ENCODE measurements around the gene STAB1.

STAB1 gene

DNA sequence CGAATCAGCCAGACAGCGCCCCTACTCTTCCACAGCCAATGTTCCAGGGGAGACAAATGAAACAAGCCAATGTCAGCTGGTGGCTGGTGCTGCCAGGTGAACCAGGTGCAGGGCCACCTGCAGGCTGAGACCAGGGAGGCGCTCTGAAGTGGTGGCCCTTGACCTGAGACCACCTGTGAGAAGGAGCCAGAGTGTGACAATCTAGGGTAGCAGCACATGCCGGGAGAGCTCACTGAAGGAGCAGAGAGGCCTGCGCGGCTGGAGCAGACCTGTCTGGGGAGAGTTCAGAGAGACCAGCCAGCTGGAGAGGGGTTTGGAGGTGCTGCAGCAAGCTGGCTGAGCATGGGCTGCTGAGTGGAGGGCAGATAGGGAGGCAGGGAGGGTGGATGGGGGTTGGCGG, 693 bp upstream of the STAB1 start:
- H3K36me3 ChIP-seq (ENCODE audit: insufficient read depth, low read length): peaks cover 39% of the 10 kb centered on the region; the same call in 1 of the 2 replicates
- no peak overlapping the region for H3K4me3 ChIP-seq (ENCODE audit: low read length, poor library complexity, severe bottlenecking)
- H3K9me3 ChIP-seq (ENCODE audit: insufficient read depth, low read depth, low read length): no peaks in the 10 kb centered on the region
- H2AFZ ChIP-seq (ENCODE audit: low read length): no peak overlapping the region
- TF ChIP-seq EZH2phosphoT487 (IDR thresholded peaks at IDR 0.05; ENCODE audit: borderline replicate concordance): no peak
- TF ChIP-seq, protein P1, sequence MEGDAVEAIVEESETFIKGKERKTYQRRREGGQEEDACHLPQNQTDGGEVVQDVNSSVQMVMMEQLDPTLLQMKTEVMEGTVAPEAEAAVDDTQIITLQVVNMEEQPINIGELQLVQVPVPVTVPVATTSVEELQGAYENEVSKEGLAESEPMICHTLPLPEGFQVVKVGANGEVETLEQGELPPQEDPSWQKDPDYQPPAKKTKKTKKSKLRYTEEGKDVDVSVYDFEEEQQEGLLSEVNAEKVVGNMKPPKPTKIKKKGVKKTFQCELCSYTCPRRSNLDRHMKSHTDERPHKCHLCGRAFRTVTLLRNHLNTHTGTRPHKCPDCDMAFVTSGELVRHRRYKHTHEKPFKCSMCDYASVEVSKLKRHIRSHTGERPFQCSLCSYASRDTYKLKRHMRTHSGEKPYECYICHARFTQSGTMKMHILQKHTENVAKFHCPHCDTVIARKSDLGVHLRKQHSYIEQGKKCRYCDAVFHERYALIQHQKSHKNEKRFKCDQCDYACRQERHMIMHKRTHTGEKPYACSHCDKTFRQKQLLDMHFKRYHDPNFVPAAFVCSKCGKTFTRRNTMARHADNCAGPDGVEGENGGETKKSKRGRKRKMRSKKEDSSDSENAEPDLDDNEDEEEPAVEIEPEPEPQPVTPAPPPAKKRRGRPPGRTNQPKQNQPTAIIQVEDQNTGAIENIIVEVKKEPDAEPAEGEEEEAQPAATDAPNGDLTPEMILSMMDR (conservative IDR thresholded peaks at IDR 0.05; ENCODE audit: low read length): no peak
- H3K79me2 ChIP-seq (ENCODE audit: insufficient read depth, low read length): no peaks in the 10 kb centered on the region
- H3K9ac ChIP-seq (ENCODE audit: low read depth, low read length, poor library complexity, severe bottlenecking): no peak overlapping the region
- H4K20me1 ChIP-seq (ENCODE audit: insufficient read depth, low read length, poor library complexity, severe bottlenecking): no peaks in the 10 kb centered on the region
- H3K4me1 ChIP-seq (ENCODE audit: insufficient read depth, low read length, poor library complexity, severe bottlenecking): no peaks in the 10 kb centered on the region
- no peaks in the 10 kb centered on the region for H3K27me3 ChIP-seq (ENCODE audit: insufficient read depth, low read length, poor library complexity, severe bottlenecking)
- H3K4me2 ChIP-seq (ENCODE audit: low read depth, low read length, poor library complexity, severe bottlenecking): no peak overlapping the region
- no peaks in the 10 kb centered on the region for H3F3A ChIP-seq (ENCODE audit: low read depth)
- no peaks in the 10 kb centered on the region for H3K9me2 ChIP-seq (replicated peaks; ENCODE audit: low read depth, low read length)

DNA sequence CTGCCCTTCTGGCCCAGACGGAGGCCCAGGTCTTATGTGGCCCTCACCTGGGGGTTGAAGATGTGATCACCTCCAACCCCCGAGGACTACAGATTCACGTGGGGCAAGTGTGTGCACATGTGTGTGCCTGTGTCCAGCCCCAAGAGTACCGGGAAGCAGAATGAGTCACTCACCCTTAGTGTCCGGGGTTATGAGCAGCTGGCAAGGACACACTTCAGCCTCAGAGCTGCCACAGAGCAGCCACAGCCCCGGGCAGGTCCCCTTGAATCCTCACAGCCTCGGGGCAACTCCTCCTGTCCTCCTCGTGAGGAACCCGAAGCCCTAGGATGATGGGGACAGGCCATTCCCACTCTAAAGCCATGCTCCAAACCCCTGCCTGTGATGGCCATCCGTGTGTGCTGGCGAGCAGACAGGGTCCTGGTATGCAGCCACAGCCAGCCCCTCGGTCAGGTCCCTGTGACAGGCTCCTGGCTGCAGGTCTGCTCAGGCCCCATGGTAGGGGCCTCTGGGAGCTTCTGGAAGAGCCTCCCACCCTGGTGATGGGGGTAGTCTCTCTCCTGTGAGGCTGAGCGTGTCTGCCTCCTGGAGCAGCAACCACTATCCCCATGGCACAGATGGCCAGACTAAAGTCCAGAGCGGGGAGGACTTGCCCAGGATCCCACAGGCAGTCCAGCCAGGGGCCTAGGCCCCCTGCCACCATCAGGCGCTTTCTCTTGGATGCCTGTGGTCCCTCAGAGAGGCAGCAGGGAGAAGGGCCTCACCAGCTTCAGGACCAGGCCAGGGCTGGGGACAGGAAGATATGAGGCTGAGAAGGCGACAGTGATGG, 852 bp downstream of the STAB1 start:
- Histone ChIP-seq H3K9me3 (ENCODE audit: insufficient read depth, low read depth, low read length) (no peaks in the 10 kb centered on the region), H3K4me3 (ENCODE audit: low read length, poor library complexity, severe bottlenecking) (no peak overlapping the region), H4K20me1 (ENCODE audit: insufficient read depth, low read length, poor library complexity, severe bottlenecking) (no peaks in the 10 kb centered on the region), H3K27me3 (ENCODE audit: insufficient read depth, low read length, poor library complexity, severe bottlenecking) (no peaks in the 10 kb centered on the region), H3K9me2 (replicated peaks; ENCODE audit: low read depth, low read length) (no peaks in the 10 kb centered on the region), H3K9ac (ENCODE audit: low read depth, low read length, poor library complexity, severe bottlenecking) (no peak overlapping the region), H3F3A (ENCODE audit: low read depth) (no peaks in the 10 kb centered on the region), H2AFZ (ENCODE audit: low read length) (no peak overlapping the region), H3K36me3 (ENCODE audit: insufficient read depth, low read length) (peaks cover 24% of the 10 kb centered on the region; the same call in 1 of the 2 replicates), H3K4me1 (ENCODE audit: insufficient read depth, low read length, poor library complexity, severe bottlenecking) (no peaks in the 10 kb centered on the region), H3K4me2 (ENCODE audit: low read depth, low read length, poor library complexity, severe bottlenecking) (no peak overlapping the region), H3K79me2 (ENCODE audit: insufficient read depth, low read length) (no peaks in the 10 kb centered on the region)
- TF ChIP-seq, protein P1 (conservative IDR thresholded peaks at IDR 0.05; ENCODE audit: low read length): no peak
- no peak for TF ChIP-seq EZH2phosphoT487 (IDR thresholded peaks at IDR 0.05; ENCODE audit: borderline replicate concordance)

DNA sequence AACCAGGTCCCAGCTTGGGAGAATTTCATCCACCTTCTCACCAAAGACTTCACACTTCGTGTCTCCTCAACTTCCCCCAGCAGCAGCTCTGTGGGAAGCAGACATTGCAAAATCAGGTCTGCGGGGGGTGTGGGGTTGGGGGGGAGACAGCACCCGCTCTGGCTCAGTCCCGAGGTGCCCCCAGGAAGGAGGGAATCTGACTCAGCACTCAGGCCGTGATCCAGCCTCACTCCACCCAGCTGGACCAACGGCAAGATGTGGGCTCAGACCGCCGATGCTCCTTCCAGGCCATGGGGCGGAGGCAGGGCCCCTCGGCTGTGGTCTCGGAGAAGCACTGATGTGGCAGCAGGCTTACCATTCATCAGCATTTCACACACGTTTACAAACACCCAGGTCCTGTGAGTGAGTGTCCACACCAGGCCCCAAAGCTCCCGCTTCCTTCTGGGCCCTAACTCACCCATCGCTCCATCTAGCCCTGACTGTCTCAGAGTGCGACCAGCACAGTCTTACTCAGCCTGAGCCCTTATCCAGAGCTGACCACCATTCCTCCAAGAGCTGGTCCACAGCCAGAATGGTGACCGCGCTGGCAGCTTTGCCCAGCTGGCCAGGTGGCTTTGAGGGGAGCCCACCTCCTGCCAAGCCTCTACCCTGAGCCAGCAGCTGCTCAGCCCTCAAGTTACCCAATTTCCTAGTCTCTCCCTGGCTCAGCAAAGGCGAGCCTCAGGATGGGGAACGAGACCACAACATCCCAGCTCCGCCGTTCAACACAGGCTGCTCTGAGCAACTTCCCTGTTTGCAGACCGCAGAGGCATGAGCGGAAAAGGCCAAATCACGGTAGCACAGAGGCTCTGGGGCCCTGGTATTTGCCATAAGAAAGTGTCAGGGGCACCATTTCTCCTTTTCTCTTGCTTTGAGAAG, 3.3 kb downstream of the STAB1 start:
- Histone ChIP-seq H3K27me3 (ENCODE audit: insufficient read depth, low read length, poor library complexity, severe bottlenecking) (no peaks in the 10 kb centered on the region), H3K4me3 (ENCODE audit: low read length, poor library complexity, severe bottlenecking) (no peak overlapping the region), H3K36me3 (ENCODE audit: insufficient read depth, low read length) (no peaks in the 10 kb centered on the region; the same call in 1 of the 2 replicates), H3F3A (ENCODE audit: low read depth) (no peaks in the 10 kb centered on the region), H3K79me2 (ENCODE audit: insufficient read depth, low read length) (no peaks in the 10 kb centered on the region), H2AFZ (ENCODE audit: low read length) (no peak overlapping the region), H3K4me1 (ENCODE audit: insufficient read depth, low read length, poor library complexity, severe bottlenecking) (no peaks in the 10 kb centered on the region), H4K20me1 (ENCODE audit: insufficient read depth, low read length, poor library complexity, severe bottlenecking) (no peaks in the 10 kb centered on the region), H3K9ac (ENCODE audit: low read depth, low read length, poor library complexity, severe bottlenecking) (no peak overlapping the region), H3K9me2 (replicated peaks; ENCODE audit: low read depth, low read length) (no peaks in the 10 kb centered on the region), H3K4me2 (ENCODE audit: low read depth, low read length, poor library complexity, severe bottlenecking) (no peak overlapping the region), H3K9me3 (ENCODE audit: insufficient read depth, low read depth, low read length) (no peaks in the 10 kb centered on the region)
- TF ChIP-seq, protein P1 (conservative IDR thresholded peaks at IDR 0.05; ENCODE audit: low read length): no peak
- no peak for TF ChIP-seq EZH2phosphoT487 (IDR thresholded peaks at IDR 0.05; ENCODE audit: borderline replicate concordance)

Measured in Loucy (cell line).